ENCODE data around the gene SOX11.

DNA sequence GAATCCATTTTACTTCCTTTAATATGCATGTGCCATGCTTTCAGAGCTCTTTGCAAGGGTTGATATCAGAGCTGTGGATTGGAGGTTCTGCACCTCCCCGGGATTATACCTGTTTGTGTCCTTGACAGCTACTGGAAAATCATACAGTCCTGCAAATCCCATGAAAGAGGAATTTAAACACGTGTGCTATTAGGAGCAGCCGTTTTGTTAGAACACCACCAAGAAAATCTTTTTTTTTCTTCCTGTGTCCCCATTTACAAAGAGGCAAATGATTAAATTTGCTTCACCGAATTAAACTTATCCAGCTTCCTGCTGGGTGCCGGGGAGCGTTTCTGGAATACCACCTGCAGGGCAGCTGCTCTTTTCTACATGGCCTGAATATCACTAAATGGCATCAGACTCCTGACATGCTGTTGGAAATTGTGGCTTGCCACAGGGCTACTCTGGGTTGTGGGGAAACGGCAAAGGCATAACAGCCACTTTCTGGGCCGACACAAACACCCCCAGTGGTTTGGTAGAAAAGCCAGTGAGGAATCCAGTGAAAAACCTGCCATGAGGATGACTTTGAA is 23.4 kb upstream of the SOX11 start:
- TF ChIP-seq POLR2AphosphoS5 (IDR thresholded peaks at IDR 0.05; ENCODE audit: low read depth, low read length) (no peak), SIN3A (IDR thresholded peaks at IDR 0.05; ENCODE audit: borderline replicate concordance, insufficient read depth, low read length) (no peak), TAF1 (IDR thresholded peaks at IDR 0.05; ENCODE audit: borderline replicate concordance, insufficient read depth, low read length) (no peak)
